Activated CD8-positive, alpha-beta memory T cell treated with anti-CD3 and anti-CD28 coated beads for 1 hour (primary cell): ENCODE measurements around the gene HSPA1A.
A peak's percentile ranks its signal among the peaks of the same experiment; 100 is the strongest.
"Not testable (repeated sequence)": the region's sequence is repeated elsewhere in the genome, so short reads cannot be mapped to it uniquely, and the experiment has no call there.

Experiments
- DNase-seq, 2 donors: peaks; one replicate each; pipeline ENCODE4 v3.0.0-alpha.2; 2020; ENCODE audit warnings: low read depth in 1 of 2; ENCODE audit errors: extremely low read depth in 1 of 2

Gene HSPA1A

DNA sequence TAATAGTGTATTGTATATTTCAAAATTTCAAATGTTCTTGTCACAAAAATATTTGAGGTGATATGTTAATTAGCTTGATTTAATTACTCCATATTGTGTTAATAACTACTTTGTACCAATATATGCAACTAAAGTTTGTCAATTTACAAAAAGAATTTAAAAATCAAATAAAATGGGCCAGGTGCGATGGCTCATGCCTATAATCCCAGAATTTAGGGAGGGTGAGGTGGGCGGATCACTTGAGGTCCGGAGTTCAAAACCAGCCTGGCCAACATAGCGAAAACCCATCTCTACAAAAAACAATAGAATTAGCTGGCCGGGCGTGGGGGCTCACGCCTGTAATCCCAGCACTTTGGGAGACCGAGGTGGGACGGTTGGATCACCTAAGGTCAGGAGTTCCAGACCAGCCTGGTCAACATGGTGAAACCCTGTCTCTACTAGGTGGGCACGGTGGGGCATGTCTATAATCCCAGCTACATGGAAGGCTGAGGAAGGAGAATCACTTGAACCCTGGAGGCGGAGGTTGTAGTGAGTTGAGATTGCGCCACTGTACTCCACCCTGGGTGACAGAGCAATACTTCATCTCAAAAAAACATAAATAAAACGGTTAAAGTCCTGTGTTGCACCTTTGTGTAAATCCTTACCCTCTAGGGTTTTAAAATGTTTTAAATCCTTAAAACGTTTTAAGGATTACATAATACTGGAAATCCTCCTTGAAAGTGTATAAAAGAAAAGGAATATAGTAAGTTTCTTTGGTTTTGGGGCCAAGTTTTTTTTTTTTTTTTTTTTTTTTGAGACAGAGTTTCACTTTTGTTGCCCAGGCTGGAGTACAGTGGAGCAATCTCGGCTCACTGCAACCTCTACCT lies 16.2 kb downstream of the HSPA1A start:
- no peak for DNase-seq

DNA sequence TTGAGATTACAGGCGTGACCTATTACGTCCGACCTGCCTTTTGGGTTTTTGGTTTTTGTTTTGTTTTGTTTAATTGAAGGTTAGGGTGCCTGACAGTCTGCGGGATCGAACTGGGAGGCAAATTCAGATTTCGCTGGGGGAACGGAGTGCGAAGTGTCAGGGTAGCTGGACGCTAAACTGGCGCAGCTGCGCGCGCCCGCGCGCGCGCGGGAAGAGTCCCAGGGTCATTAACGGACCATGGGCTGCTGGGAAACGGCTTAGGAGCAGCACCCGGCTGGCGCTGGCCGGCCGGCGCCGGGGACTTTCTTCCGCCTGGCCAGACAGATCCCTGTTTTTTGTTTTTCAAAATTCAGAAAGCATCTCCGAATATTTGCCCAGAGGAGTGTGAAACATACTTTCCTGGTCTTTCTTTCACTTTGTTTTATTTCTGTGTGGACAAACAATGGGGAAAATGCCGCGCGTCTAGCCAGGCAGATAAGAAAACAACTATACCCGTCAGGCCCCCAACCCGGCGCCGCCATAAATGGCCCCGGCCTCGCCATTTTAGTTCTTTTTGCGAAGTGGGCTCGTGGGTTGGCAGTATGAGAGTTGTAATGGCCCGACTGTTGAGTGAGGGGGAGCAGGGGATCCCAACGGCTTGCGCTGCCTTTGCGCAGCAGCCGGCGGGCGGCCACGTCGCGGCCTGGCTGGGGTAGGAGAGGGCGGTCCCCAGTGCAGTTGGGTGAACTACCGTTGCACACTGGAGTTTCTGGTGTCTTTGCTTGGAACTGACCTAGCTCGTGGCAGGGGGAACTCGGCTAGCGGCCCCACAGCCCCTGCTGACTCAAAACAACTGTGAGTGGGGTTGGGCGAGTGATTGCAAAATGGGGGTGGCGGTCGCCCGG lies 19.3 kb downstream of the HSPA1A start:
- peak; percentile 60 to 69 for DNase-seq

DNA sequence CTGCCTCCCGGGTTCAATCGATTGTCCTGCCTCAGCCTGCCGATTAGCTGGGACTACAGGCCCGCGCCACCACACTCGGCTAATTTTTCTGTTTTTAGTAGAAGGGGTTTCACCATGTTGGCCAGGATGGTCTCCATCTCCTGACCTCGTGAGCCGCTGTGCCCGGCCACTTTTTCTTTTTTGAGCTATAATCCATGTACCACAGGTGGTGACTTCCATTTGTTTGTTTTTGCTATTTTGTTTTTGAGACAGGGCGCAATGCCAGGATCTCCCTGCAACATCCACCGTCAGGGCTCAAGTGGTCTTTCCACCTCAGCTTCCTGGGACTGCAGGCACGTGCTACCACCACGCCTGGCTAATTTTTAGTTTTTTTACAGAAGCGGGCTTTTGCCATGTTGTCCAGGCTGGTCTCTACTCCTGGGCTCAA lies 20.7 kb downstream of the HSPA1A start:
- DNase-seq, result no peak

DNA sequence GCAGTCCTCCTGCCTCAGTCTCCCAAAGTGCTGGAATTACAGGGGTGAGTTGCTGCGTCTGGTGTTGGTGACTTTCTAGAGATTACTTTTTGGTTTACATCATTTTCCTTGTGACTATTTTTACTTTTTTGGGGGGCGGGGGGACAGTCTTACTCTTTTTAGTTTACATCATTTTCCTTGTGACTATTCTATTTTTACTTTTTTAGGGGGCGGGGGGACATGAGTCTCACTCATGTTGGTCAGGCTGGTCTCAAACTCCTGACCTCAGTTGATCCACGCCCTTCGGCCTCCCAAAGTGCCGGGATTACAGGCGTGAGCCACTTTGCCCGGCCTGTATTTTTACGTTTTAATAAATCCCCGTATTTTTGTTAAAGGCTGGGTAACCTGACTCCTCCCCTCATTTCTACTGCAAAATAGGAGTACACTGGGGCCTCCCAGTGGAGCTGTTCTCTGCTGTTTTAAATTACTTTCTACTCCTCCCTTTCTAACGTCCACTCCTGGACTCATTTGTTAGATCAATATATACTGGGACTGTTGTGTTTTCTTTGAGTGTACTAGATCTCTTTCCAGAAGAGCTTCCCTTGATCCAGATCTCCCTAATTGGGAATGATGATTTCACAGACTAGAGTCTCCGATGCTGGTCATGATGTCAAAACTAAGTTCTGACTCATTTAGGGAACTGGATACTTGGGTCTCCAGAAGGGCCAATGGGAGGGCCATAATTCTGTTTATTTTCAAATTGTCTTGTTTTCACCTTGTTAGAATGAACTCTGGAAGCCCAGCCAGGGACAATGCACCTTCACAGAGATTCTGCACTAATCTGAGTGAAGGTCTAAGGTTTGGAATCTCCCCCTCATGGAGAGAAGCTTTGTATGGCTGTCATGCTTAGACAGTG lies 21.4 kb downstream of the HSPA1A start:
- no peak for DNase-seq

DNA sequence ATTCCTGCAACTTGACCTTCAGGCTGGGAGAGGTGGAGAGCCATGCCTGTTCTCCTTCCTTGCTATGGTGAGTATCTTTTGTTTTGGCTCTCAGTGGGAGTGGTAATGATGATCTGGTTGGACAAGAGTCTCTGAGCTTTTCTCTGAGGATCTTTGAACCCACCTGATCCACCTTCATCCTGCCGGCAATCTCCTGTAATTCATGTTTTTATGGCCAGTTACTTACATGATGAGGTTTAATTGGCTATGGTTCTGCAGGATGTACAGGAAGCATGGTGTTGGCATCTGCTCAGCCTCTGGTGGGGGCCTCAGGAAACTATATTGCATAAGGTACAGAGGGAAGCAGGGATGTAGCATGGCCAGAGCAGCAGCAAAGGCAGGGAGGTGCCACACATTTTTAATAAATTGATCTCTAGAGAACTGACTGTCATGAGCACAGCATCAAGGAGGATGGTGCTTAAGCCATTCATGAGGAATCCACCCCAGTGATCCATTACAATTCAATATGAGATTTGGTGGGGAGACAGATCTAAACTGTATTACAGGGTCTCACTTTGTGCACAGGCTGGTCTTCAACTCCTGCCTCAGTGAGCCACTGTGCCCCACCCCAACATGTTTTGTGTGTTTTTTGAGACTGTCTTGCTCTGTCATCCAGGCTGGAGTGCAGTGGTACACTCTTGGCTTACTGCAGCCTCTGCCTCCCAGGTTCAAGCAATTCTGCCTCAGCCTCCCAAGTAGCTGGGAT lies 22.2 kb downstream of the HSPA1A start:
- no peak for DNase-seq

DNA sequence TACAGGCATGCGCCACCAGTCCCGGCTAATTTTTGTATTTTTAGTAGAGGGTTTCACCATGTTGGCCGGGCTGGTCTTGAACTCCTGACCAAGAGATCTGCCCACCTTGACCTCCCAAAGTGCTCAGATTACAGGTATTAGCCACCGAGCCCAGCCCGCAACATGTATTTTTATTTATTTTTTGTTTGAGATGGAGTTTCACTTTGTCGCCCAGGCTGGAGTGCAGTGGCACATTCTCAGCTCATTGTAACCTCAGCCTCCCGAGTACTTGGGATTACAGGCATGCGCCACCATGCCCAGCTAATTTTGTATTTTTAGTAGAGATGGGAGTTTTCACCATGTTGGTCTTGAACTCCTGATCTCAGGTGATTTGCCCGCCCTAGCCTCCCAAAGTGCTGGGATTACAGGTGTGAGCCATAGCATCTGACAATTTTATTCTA lies 22.8 kb downstream of the HSPA1A start:
- not testable (repeated sequence) for DNase-seq

DNA sequence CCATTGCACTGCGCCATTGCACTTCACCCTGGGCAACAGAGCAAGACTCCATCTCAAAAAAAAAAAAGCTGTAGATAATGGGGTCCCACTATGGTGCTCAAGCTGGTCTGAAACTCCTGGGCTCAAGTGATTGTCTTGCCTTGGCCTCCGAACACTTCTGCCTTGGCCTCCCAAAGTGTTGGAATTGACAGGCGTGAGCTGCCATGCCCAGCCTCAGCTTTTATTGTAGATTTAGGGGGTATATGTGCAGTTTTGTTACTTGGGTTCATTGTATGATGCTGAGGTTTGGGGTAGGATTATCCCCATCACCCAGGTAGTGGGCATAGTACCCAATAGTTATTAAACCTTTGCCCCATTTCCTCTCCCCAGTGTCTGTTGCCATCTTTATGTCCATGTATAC lies 23.6 kb downstream of the HSPA1A start:
- no peak for DNase-seq

DNA sequence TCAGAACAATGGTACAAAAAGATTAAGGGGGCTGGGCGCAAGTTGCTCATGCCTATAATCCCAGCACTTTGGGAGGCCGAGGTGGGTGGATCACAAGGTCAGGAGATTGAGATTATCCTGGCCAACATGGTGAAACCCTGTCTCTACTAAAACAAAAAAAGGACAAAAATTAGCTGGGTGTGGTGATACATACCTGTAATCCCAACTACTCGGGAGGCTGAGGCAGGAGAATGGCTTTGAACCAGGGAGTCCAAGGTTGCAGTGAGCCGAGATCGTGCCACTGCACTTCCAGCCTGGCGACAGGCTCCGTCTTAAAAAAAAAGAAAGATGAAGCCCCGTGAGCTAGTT lies 24.4 kb downstream of the HSPA1A start:
- DNase-seq, result not testable (repeated sequence)

DNA sequence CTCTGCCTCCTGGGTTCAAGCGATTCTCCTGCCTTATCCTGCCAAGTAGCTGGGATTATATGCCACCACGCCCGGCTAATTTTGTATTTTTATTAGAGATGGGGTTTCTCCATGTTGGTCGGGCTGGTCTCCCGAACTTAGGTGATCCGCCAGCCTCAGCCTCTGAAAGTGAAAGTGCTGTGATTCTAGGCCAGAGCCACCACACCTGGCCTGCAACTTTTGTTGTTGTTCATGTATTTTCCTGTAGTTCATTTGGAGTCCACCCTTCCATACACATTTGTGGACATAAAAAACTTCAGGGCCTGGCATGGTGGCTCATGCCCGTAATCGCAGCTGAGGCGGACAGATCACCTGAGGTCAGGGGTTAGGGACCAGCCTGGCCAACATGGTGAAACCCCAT lies 26.7 kb downstream of the HSPA1A start:
- DNase-seq, result no peak

DNA sequence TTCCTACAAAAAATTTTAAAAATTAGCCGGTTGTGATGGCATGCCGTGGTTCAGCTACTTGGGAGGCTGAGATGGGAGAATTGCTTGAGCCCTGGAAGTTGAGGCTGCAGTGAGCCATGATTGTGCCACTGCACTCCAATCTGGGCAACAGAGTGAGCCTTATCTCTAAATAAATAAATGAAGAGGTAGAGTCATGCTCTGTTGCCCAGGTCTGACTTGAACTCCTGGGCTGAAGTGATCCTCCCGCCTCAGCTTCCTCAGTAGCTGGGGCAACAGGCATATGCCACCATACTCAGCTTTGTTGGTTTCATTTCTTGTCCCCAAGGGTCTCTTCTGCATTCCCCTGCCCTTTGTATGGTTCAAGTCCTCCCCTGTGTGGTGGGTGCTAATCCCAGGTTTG lies 29.2 kb downstream of the HSPA1A start:
- no peak for DNase-seq

DNA sequence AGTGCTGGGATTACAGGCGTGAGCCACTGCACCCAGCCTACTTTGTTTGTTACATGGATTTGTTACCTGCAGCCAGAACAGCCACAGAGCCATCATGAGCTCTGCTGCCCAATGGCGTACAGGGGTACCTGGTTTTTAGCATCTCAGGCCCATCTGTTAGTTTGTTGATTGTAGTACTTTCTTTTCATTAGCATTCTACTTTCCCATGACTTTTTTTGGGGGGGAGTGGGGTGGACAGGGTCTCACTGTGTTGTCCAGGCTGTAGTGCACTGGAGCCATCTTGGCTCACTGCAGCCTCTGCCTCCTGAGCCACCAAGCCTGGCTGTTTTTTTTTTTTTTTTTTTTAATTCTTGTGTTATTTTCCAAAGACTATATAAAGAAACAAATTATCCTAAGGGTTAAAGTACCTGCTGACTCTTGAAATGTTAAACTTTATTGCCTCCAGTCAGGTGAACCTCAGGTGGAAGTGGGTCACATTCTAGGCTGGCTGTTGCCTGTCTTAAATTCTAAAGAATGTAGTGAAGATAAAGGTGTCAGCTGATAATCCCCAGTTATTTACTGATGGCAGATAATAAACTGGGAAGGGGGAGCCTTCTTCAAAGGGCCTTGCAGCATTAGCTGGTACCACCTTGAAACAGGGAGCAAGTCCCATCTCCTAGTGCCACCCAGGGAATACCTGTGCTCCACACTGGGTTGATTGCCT lies 32.1 kb downstream of the HSPA1A start:
- DNase-seq, result no peak

DNA sequence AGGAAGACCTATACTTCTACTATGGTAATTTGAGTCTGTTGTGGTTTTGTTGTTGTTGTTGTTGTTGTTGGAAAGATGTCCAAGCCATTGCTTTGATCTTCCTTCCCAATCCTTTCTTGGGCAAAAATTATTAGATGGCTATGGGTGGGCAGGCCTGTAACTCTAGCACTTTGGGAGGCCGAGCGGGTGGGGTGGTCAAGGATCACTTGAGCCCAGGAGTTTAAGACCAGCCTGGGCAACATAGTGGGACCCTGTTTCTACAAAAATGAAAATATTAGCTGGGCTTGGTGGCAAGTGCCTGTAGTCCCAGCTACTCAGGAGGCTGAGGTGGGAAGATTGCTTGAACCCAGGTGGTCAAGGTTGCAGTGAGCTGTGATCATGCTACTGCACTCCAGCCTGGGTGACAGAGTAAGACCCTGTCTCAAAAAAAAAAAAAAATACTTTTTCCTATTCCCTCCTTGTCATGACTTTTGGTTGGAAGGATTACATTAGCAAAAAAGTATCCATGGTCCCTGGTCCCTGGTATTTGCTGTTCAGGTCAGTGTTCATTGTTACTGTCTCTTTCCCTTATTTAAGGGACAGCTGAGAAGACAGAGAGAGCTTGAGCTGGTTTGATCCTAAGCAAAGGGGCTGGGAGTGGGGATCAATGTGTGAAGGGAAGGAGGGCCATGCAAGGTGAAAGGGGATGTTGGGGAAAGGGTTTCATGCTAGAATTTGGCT lies 35.6 kb downstream of the HSPA1A start:
- DNase-seq, result no peak

DNA sequence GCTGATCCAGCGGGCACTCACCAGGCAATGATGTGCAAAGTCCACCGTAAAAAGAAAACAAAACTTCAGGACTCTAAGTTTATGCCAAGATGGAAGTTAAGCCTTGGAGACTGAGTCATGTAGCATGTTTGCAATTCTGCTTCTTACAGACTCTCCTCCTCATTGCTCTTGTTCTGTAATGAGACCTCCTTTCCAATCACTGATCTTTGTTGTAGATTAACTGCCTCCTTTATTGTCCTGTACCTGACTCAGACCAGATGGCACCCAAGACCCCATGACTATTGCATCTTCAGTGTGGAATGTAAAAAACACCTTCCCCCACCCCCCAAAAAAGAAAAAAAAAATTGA lies 36.1 kb downstream of the HSPA1A start:
- no peak for DNase-seq

DNA sequence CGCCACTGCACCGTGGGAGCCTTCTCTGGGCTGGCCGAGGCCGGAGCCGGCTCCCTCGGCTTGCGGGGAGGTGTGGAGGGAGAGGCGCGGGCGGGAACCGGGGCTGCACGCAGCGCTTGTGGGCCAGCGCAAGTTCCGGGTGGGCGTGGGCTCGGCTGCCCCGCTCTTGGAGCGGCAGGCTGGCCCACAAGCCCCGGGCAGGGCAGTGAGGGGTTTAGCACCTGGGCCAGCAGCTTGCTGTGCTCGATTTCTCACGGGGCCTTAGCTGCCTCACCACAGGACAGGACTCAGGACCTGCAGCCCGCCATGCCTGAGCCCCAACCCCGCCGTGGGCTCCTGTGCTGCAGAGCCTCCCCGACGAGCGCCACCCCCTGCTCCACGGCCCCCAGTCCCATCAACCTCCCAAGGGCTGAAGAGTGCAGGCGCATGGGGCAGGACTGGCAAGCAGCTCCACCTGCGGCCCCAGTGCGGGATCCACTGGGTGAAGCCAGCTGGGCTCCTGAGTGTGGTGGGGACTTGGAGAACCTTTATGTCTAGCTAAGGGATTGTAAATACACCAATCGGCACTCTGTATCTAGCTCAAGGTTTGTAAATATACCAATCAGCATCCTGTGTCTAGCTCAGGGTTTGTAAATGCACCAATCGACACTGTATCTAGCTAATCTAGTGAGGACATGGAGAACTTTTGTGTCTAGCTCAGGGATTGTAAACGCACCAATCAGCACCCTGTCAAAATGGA lies 36.8 kb downstream of the HSPA1A start:
- not testable (repeated sequence) for DNase-seq

DNA sequence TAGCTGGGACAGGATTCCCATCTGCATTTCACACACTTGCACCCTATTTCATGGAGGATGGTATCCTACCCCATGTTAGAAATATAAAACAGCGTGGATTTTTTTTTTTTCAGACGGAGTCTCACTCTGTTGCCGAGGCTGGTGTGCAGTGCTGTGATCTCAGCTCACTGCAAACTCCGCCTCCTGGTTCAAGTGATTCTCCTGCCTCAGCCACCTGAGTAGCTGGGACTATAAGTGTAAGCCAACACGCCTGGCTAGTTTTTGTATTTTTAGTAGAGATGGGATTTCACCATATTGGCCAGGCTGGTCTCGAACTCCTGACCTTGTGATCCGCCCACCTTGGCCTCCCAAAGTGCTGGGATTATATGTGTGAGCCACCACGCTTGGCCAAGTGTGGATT lies 42.4 kb downstream of the HSPA1A start:
- DNase-seq, result not testable (repeated sequence)

DNA sequence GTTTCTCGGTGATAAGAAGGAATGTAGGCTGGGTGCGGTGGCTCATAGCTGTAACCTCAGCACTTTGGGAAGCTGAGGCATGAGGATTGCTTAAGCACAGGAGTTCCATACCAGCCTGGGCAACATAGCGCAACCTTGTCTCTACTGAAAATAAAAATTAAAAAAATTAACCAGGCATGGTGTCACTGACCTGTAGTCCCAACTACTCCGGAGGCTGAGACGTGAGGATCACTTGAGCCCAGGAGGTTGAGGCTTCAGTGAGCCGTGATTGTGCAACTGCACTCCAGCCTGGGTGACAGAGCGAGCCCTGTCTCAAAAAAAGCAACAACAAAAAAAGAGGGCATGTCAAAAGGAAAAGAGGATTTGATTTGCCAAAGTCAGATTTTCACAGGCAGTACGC lies 43.4 kb downstream of the HSPA1A start:
- no peak for DNase-seq

DNA sequence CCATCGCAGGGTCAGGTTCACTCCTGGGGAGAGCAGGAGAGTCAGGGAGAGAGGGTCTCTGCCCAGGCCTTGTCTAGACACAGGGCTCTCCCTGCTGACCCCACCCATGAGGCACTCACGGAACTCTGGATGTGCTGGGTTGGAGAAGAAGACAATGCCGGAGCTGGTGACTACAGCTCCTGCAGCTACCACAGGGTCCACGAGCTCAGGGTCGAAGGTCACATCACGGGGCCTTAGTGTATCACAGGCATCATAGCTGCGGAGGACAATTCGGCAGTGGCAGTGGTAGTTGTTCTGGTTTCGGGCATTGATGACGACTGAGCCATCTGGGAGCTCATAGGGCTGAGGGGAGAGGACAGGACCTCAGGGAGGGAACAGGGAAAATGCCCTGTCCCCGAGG lies 44.6 kb downstream of the HSPA1A start:
- DNase-seq, result no peak

DNA sequence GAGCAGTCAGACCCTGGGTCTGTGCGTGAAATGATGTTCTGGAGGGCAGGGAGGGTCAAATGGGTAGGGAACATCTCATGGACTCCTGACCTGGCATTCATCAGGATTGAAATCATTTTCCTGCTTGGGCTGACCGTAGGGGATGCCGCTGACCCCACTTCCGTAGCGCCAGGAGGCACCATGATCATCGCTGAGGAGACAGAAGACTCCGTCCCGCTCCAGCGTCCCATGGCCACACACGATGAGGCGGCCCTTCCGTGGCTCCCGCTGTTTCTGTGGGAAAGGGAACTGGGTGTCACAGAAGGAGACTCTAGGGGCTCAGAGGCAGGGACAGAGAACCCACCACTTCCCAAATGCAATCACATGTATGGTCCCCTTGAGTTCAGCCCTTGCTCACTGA lies 45.0 kb downstream of the HSPA1A start:
- DNase-seq, result no peak
